HFF-Myc (cell line): ENCODE measurements around the gene STRA8.

ENCODE experiments used
- DNase-seq: peaks from one replicate; pipeline ENCODE4 v3.0.0-alpha.2; 2011; ENCODE audit warnings: low read depth; ENCODE audit errors: extremely low read depth
- H3K4me3 ChIP-seq: replicated peaks from 2 replicates; pipeline ENCODE4 v1.5.1; 2011; ENCODE audit warnings: low read depth, mild to moderate bottlenecking, control low read depth, low read length
- TF ChIP-seq, protein P1 (sequence below): IDR thresholded peaks from 2 replicates; pipeline ENCODE4 v1.5.1; 2012; ENCODE audit warnings: mild to moderate bottlenecking, low read depth, low read length, control low read depth; ENCODE audit errors: missing control alignments

The STRA8 gene

DNA sequence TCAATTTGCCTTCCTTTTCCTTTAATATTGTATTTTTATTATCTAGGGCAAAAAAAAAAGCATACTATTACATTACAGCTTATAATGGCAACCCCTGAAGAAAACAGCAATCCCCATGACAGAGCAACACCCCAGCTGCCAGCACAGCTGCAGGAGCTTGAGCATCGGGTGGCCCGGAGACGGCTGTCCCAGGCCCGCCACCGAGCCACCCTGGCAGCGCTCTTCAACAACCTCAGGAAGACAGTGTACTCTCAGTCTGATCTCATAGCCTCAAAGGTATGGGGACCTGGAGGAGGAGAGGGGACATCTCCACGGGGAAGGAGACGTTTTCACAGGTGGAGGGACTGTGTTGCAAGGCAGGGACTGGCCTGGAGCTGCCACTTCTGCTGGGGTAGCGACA lies 6.8 kb downstream of the STRA8 start:
- DNase-seq = no peak
- TF ChIP-seq, protein P1, sequence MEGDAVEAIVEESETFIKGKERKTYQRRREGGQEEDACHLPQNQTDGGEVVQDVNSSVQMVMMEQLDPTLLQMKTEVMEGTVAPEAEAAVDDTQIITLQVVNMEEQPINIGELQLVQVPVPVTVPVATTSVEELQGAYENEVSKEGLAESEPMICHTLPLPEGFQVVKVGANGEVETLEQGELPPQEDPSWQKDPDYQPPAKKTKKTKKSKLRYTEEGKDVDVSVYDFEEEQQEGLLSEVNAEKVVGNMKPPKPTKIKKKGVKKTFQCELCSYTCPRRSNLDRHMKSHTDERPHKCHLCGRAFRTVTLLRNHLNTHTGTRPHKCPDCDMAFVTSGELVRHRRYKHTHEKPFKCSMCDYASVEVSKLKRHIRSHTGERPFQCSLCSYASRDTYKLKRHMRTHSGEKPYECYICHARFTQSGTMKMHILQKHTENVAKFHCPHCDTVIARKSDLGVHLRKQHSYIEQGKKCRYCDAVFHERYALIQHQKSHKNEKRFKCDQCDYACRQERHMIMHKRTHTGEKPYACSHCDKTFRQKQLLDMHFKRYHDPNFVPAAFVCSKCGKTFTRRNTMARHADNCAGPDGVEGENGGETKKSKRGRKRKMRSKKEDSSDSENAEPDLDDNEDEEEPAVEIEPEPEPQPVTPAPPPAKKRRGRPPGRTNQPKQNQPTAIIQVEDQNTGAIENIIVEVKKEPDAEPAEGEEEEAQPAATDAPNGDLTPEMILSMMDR = no peak
- no peak overlapping the region for H3K4me3 ChIP-seq

DNA sequence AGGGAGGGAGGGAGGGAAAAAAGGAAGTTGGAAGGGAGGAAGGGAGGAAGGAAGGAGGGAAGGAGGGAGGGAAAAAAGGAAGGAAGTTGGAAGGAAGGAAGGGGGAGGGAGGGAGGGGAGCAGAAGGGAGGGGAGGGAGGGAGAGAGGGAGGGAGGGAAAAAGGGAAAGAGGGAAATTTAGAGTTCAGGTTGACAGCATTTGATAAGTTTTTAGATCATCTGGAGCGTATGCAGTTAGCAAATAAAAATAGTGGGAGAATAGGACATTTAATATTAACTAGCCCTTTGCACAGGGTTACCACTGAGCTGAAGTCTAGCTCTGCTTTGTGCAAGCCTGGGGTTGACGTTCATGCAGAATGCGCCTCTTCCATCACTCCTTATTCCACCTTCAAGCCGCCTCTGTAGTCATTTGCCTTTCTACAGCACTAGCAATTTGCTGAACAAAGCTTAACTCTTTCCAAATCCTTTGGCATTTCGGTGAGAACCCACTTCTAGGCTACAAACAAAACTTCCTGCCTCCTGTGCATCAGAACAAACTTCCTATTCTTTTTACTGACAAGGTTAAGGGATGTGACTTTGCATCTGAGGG lies 8.6 kb downstream of the STRA8 start:
- no peak overlapping the region for H3K4me3 ChIP-seq
- TF ChIP-seq, protein P1 = no peak
- DNase-seq = no peak

DNA sequence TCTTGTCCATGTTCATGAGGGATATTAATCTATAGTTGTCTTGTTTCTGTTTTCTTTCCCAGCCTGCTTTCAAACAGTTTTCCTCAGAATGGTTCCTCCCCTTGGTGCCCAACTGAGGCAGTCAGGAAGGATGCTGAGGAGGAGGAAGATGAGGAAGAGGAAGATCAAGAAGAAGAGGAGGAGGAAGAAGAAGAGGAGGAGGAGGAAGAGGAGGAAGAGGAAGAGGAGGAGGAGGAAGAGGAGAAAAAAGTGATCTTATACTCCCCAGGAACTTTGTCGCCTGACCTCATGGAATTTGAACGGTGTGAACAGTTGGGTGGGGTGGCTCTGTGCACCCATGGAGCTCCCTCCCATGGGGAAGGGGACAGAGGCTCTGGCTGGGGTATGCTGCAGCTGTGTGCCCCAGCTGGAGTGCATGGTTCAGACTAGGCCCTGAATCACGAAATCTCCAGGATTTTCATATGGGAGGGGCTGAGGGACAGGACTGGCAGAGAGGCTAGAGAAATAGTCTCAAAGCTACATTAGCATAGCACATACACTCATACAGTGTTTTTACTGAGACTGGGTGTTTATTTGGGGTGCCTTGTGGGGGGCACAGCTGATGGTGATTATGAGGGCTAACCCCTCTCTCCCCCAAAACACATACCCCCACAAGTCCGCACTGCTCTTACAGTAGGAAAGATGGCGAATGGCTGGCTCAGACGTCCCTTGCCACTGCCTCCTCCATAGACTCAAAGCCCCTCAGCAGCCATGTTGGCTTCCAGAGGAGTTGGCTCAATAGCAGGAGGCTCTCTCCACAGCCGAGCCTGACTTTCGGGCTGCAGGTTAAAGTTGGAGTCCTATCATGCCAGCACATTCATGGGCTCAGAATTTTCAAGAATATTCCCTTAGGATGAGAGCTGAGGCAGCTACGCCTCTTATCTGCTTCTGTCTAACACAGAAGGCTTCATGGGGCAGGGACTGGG lies 11.9 kb downstream of the STRA8 start:
- DNase-seq = no peak
- H3K4me3 ChIP-seq = no peak overlapping the region
- TF ChIP-seq, protein P1 = no peak

DNA sequence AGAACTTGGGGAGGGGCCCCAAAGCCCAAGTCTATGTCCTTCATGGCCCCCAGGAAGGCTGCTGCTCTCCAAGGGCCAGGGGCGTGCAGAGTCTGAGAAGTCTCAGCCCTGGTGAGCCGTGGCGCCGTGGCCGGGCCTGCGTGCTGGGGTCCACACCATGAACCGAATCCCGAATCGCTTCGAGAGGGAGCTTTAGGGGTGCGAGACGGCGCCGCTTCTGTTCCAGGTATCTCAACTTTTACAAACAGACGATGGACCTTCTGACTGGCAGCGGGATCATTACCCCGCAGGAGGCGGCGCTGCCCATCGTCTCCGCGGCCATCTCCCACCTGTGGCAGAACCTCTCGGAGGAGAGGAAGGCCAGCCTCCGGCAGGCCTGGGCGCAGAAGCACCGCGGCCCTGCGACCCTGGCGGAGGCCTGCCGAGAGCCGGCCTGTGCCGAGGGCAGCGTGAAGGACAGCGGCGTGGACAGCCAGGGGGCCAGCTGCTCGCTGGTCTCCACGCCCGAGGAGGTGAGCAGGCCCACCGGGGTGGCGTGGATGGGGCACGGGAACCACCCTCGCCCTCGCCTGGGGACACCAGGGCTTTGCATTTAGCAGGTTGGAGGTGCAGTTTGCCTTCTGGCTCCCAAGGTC lies 12.7 kb downstream of the STRA8 start:
- DNase-seq = no peak
- no peak overlapping the region for H3K4me3 ChIP-seq
- TF ChIP-seq, protein P1 = no peak

DNA sequence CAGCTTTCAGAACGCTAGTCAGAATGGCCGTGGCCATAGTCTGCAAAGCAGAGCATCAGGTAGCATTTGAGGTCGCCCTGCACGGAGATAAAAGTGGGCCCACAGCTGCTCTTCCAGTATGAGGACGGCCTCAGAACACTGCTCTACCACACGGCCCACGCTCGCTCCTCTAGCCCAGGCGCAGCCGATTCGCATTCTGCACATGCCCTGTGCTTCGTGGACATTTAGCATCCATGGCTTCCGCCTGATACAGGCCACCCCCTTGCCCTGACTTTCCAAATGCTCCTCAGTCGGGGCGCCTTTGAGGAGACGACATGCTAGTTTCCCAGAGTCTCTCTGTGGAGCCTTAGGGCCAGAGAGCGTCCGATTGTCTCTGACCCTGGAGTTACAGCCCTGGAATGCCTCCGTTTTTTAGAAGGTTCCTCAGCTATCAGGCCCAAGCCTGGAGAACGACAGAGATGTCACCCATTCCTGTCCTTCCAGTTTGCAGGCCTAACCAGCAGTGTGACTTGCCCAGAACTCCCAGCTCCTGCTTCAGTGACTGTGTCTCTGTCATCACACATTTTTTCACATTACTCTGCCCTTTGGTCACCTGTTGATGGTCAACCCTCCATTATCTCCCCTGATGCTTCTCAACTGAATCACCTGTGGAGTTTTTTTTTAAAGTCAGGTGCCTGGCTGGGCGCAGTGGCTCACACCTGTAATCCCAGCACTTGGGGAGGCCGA lies 14.3 kb downstream of the STRA8 start:
- no peak overlapping the region for H3K4me3 ChIP-seq
- TF ChIP-seq, protein P1 = no peak

DNA sequence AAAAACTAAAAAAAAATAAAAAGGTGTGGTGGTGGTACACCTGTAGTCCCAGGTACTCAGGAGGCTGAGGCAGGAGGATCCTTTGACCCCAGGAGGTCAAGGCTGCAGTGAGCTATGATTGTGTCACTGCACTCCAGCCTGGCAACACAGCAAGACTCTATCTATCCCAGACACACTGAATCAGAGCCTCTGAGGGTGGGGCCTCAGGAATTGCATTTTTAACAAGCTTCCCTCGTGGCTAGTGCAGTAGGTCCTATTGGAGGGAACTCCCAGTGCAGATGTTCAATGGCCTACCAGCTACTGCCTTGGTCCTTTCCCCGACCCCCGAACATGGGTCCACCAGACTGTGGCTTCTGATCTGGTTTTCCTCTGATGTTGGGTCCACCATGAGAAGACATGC lies 14.9 kb downstream of the STRA8 start:
- no peak for DNase-seq
- TF ChIP-seq, protein P1 = no peak
- no peak overlapping the region for H3K4me3 ChIP-seq

More for the DNA sequence above, 14.3 kb downstream of the STRA8 start:
- no peak for DNase-seq
